Sigmoid colon (tissue), 7 donors: Measurements from ENCODE around the gene GSX2. TPM values are rescaled to one million over a fixed set of nuclear protein-coding genes. Genes with fewer than 3 reads are reported as not detected.
"Not testable (repeated sequence)": the region's sequence is repeated elsewhere in the genome, so short reads cannot be mapped to it uniquely, and the experiment has no call there.

Experiments
- DNase-seq: peaks from one replicate; pipeline ENCODE4 v3.0.0-alpha.2; 2019
- H3K27ac ChIP-seq, 4 donors: fragments of 200-600 bp; sonication (generic); one replicate each; pipeline ENCODE4 v1.5.1; 2016 to 2019; ENCODE audit warnings: mild to moderate bottlenecking in 1 of 4
- H3K27me3 ChIP-seq, 3 donors: fragments of 200-600 bp; sonication (generic); one replicate each; pipeline ENCODE4 v1.5.1; 2019; ENCODE audit warnings: mild to moderate bottlenecking in 1 of 3
- H3K36me3 ChIP-seq, 4 donors: fragments of 200-600 bp; sonication (generic); one replicate each; pipeline ENCODE4 v1.5.1; 2016 to 2019
- H3K4me1 ChIP-seq, 4 donors: fragments of 200-600 bp; sonication (generic); one replicate each; pipeline ENCODE4 v1.5.1; 2017 to 2019
- H3K4me3 ChIP-seq, 4 donors: fragments of 200-600 bp; sonication (generic); one replicate each; pipeline ENCODE4 v1.5.1; 2017 to 2019; ENCODE audit warnings: mild to moderate bottlenecking in 2 of 4, moderate library complexity in 1 of 4
- H3K9me3 ChIP-seq, 4 donors: fragments of 200-600 bp in 3 of 4; sonication (generic) in 3 of 4; one replicate each; pipeline versions ENCODE4 v1.5.1 to v1.6.1; 2013 to 2019
- CTCF ChIP-seq, 4 experiments: fragments of 450-650 bp in 3 of 4; fragments of 200-600 bp in 1 of 4; IDR thresholded peaks; one replicate each; pipeline ENCODE4 v1.5.1; 2016 to 2019; ENCODE audit warnings: antibody characterized with exemption in 4 of 4, mild to moderate bottlenecking in 3 of 4, moderate library complexity in 2 of 4
- EP300 ChIP-seq, 4 donors: sonication (generic); formaldehyde crosslinking; IDR thresholded peaks; one replicate each; pipeline ENCODE4 v1.6.1; 2017; ENCODE audit warnings: antibody characterized with exemption in 4 of 4
- POLR2A ChIP-seq, 2 donors: fragments of 450-650 bp; IDR thresholded peaks; one replicate each; pipeline ENCODE4 v1.6.1; 2016; ENCODE audit warnings: antibody characterized with exemption in 2 of 2, mild to moderate bottlenecking in 2 of 2, moderate library complexity in 2 of 2
- POLR2AphosphoS5 ChIP-seq, 4 donors: sonication (generic); formaldehyde crosslinking; IDR thresholded peaks; one replicate each; pipeline ENCODE4 v1.6.1; 2017; ENCODE audit warnings: antibody characterized with exemption in 4 of 4
- WGBS, 2 donors: extraction: QIAGEN DNeasy Blood & Tissue Kit; methylation state at CpG; one replicate each; pipeline ENCODE4 v1.1.7; 2013; 5-methylcytosine and 5-hydroxymethylcytosine counted together
- intact Hi-C: fragments of 100-400 bp; cut with DNase I; formaldehyde crosslinking; loops from one replicate; pipeline ENCODE4 v1.15.1; 2023
- polyA plus RNA-seq, 3 donors: library from polyadenylated mRNA; stranded (reverse); fragments of 200-250 nt; gene quantifications; one replicate each; pipeline ENCODE4 v1.2.3, GENCODE V29; 2013
- total RNA-seq, 4 donors: library from RNA; depleted of rRNA; stranded (reverse); fragments of >200 nt; gene quantifications; one replicate each; pipeline ENCODE4 v1.1.0, GENCODE V29; 2016
- donor health status: healthy with polysubstance abuse.
- donor health status: Bipolar disorder and iron deficiency.
- donor health status: healthy.

GSX2 gene
- total and polyA plus RNA-seq, 7 donors = not detected

- H3K27ac ChIP-seq = no peak overlapping the region
- intact Hi-C loops = no loop called here
- H3K27me3 ChIP-seq = peaks cover 20 to 87% (median 49%) of the 10 kb centered on the region in 3 donors
- no peak for DNase-seq
- peaks cover 0 to 26% (median 18%) of the 10 kb centered on the region in 4 donors for H3K4me1 ChIP-seq
- 15 to 20% methylated on average over 22 of the region's 22 CpGs for WGBS, 2 donors
- no peak overlapping the region for H3K4me3 ChIP-seq
- no peak for TF ChIP-seq POLR2A (IDR thresholded peaks at IDR 0.05)
- TF ChIP-seq POLR2AphosphoS5 (IDR thresholded peaks at IDR 0.05) = no peak
- TF ChIP-seq EP300 (IDR thresholded peaks at IDR 0.05) = no peak
- no peak for TF ChIP-seq CTCF (IDR thresholded peaks at IDR 0.05)
- H3K36me3 ChIP-seq = no peaks in the 10 kb centered on the region
- H3K9me3 ChIP-seq = no peaks in the 10 kb centered on the region
Measured at GRCh38 chr4:54107951-54108748, 8.2 kb downstream of the GSX2 start.

- H3K9me3 ChIP-seq = no peaks in the 10 kb centered on the region
- no peaks in the 10 kb centered on the region for H3K36me3 ChIP-seq
- no peak overlapping the region for H3K27ac ChIP-seq
- WGBS, 2 donors = 5 to 9% methylated on average over 51 of the region's 51 CpGs
- intact Hi-C loops = no loop called here
- TF ChIP-seq CTCF (IDR thresholded peaks at IDR 0.05) (no peak), POLR2AphosphoS5 (IDR thresholded peaks at IDR 0.05) (no peak), POLR2A (IDR thresholded peaks at IDR 0.05) (no peak), EP300 (IDR thresholded peaks at IDR 0.05) (no peak)
- DNase-seq = no peak
- H3K4me3 ChIP-seq = no peak overlapping the region
- H3K27me3 ChIP-seq = peaks cover 20 to 74% (median 41%) of the 10 kb centered on the region in 3 donors
- peaks cover 0 to 14% (median 7%) of the 10 kb centered on the region in 4 donors for H3K4me1 ChIP-seq
Measured at GRCh38 chr4:54109241-54110018, 9.5 kb downstream of the GSX2 start.

DNA sequence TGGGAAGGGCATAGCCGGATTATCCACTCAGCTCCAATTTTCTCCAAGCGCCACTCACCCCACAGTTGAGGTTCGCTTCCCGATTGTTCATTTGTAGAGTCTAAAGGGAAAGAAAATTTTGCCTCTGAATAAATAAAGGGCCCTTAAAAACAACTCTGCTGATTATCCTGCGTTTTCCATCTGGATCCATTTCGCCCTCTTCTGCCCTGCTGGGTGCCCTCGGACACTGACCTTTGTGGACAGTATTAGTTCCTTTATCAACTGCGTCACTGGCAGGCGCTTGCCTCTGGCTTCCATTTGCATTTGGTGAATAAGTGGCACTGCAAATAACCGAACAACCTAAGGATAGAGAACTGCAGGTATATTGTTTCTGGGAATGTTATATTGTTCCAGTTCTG lies 10.1 kb downstream of the GSX2 start:
- no peak for TF ChIP-seq EP300 (IDR thresholded peaks at IDR 0.05)
- TF ChIP-seq CTCF (IDR thresholded peaks at IDR 0.05) = no peak
- TF ChIP-seq POLR2AphosphoS5 (IDR thresholded peaks at IDR 0.05) = no peak
- no peak for TF ChIP-seq POLR2A (IDR thresholded peaks at IDR 0.05)
- no peaks in the 10 kb centered on the region for H3K9me3 ChIP-seq
- H3K27ac ChIP-seq = no peak overlapping the region
- H3K27me3 ChIP-seq = peaks cover 20 to 68% (median 40%) of the 10 kb centered on the region in 3 donors
- H3K36me3 ChIP-seq = no peaks in the 10 kb centered on the region
- H3K4me1 ChIP-seq = peaks cover 0 to 14% (median 7%) of the 10 kb centered on the region in 4 donors
- intact Hi-C loops = no loop called here
- 24 to 25% methylated on average over 10 of the region's 10 CpGs for WGBS, 2 donors
- no peak overlapping the region for H3K4me3 ChIP-seq
- DNase-seq = no peak

DNA sequence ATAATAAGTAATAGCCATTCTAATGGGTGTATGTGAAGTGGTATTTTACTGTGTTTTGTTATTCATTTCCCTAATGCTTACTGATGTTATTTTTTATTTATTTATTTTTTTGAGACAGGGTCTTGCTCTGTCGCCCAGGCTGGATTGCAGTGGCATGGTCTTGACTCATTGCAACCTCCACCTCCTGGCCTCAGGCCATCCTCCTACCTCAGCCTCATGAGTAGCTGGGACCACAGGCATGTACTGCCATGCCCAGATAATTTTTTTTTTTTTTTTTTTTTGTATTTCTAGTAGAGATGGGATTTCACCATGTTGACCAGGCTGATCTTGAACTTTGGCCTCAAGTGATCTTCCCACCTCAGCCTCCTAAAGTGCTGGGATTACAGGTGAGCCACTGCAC lies 13.2 kb downstream of the GSX2 start:
- intact Hi-C loops = not testable (repeated sequence)

DNA sequence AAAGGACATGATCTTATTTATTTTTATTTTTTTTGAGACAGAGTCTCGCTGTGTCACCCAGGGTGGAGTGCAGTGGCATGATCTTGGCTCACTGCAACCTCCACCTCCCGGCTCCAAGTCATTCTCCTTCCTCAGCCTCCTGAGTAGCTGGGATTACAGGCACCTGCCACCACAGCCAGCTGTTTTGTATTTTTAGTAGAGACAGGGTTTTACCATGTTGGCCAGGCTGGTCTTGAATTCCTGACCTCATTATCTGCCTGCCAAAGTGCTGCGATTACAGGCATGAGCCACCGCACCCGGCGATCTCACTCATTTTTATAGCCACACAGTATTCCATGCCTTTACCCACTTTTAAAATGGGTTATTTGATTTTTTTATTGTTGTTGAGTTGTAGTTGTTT lies 16.3 kb downstream of the GSX2 start:
- WGBS, 2 donors = 52 to 86% methylated on average over 6 of the region's 6 CpGs
- H3K27ac ChIP-seq, H3K36me3 ChIP-seq, H3K27me3 ChIP-seq, DNase-seq, H3K9me3 ChIP-seq, H3K4me1 ChIP-seq, intact Hi-C loops, H3K4me3 ChIP-seq: not testable (repeated sequence)

More for the DNA sequence above, 13.2 kb downstream of the GSX2 start:
- H3K36me3 ChIP-seq, DNase-seq, H3K27ac ChIP-seq, H3K9me3 ChIP-seq, H3K4me3 ChIP-seq: not testable (repeated sequence)
- Histone ChIP-seq H3K4me1 (peaks cover 0 to 14% (median 7%) of the 10 kb centered on the region in 4 donors), H3K27me3 (peaks cover 15 to 36% (median 28%) of the 10 kb centered on the region in 3 donors)
- 88 to 97% methylated on average over 1 of the region's 1 CpG for WGBS, 2 donors
